ENCODE results near the gene KATNAL1. TPM values are rescaled to one million over a fixed set of nuclear protein-coding genes. Genes with fewer than 3 reads are reported as not detected.

KATNAL1 gene
- total RNA-seq, 1 experiment from 2014 or later = 9.9 TPM

DNA sequence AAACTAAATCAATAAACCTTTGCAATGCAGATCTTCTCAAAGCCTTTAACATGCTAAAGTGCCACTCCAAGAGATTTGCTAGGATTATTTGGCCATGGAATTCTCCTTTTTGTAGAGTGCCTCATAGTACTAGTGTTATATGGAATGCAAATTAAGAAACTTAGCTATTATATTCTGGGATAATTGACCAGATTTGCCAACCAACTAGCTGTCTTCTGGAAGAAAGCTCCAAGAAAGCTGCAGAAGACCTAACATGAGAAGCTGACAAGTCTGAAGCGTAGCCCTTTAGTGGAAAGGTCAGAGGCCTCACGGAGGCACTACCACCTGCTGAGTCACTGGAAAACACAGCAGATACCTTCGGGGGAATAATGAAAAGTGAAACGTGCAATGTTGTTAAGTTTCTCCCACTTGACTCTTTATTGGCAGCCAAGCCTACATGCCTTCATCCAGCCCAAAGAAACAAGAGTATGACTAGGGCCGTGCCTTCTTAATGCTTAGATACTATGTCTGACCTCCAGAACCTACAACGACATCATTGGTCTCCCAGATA lies 29.8 kb upstream of the KATNAL1 start:
- DNase-seq (ENCODE audit: low read depth, low spot score) = no peak
- in situ Hi-C loops (cut with HindIII; ENCODE audit: low pct_unique_long_range_greater_than_20kb, low sequenced_read_pairs) = no loop called here

DNA sequence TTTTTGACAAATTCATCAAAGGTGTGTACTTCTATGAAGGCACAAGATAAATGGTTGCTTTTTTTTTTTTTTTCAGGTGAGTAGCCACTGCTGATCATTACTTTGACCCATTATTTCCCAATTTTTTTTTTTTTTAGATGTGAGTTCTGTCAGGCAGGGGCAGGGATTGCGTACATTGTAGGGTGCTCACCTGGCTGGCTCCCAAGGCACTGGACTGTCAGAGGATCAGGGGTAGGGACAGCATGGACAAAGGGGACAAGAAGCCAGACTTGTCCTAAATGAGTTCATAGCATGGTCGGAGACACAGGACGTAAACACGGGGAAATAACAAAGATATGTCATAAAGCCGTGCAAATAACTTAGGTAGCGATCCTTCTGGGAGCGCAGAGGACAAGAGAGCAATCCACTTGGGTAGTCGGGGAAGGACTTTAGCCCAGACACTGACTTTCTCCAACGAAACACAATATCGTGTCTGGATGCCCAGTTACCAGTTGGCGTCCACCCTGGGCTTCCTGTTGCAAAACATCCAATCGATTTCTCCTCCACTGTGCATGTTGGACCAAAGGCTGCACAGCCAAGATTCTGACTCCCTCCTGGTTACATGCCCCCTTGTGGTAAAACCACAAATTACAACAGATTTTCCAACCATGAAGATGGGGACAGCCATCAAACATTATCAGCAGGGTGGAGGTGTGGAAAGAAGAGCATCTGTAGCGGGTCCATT lies 27.5 kb upstream of the KATNAL1 start:
- in situ Hi-C loops (cut with HindIII; ENCODE audit: low pct_unique_long_range_greater_than_20kb, low sequenced_read_pairs) = no loop called here
- DNase-seq (ENCODE audit: low read depth, low spot score) = peak; percentile 88

DNA sequence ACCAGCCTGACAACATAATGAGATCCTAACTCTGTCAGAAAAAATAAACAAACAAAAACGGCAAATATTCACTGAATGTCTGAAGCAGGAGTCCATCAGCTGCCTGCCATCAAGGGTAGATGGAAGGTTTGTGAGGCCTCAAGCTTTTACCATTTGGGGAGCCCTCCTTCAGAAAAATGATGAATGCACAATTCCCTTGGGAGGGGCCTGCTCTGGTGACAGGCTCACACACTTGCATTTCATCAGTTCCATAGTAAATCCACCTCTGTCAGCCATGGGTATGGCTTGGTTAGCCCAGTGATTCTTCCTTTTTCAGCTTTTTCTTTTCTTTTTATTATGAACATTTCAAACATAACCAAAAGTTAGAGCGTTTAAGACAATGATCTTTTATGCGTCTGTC lies 26.3 kb upstream of the KATNAL1 start:
- no peak for DNase-seq (ENCODE audit: low read depth, low spot score)
- in situ Hi-C loops (cut with HindIII; ENCODE audit: low pct_unique_long_range_greater_than_20kb, low sequenced_read_pairs) = no loop called here

DNA sequence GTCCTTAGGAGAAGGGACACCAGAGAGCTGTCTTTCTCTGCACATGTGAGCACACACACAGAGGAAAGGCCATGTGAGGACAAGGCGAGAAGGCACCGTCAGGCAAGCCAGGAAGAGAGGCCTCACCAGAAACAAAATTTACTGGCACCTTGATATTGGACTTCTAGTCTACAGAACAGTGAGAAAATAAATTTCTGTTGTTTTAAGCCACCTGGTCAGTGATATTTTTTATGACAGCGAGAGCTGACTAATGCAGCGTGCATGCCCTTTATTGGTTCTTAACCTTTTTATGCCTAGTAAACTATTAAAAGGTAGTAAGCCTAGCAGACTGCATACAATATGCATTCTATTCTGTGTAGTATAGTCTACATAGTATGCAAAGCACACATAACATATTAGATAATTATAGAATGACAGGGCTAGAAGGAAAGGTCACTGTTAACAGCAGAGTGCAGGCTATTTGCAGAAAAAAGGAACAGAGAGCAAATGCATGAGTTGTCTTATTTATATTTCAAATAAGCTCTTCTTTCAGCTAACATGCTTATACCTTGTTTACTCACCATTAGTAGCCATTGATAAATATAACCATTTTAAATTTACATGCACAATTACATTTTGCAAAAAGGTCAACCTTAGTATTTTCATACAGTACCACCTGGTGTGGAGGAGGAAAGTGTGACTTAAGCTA lies 25.2 kb upstream of the KATNAL1 start:
- in situ Hi-C loops (cut with HindIII; ENCODE audit: low pct_unique_long_range_greater_than_20kb, low sequenced_read_pairs) = no loop called here
- DNase-seq (ENCODE audit: low read depth, low spot score) = no peak

DNA sequence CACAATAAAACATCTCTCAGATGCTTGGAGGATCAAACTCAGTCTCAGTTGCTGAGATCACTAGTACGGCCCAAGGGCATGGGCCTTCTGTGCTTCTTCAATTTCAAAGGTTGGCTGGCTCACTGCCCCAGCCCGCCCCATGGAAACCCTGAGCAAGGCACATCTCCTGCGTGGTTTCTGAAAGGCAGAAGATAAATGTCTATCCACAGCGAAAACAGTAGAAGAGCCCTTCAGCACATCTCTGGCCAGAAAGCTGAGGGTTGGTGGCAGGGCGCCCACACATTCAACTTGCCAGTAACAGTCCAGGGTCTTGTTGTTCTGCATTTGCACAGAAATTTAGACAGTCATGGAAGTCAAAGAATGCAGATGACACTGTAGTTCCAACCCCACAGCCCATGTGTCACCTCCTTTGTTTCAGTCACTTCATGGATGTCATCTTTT lies 24.0 kb upstream of the KATNAL1 start:
- peak; percentile 10 for DNase-seq (ENCODE audit: low read depth, low spot score)
- in situ Hi-C loops (cut with HindIII; ENCODE audit: low pct_unique_long_range_greater_than_20kb, low sequenced_read_pairs) = no loop called here

- no peak for DNase-seq (ENCODE audit: low read depth, low spot score)
- in situ Hi-C loops (cut with HindIII; ENCODE audit: low pct_unique_long_range_greater_than_20kb, low sequenced_read_pairs) = no loop called here
Measured at GRCh38 chr13:30329009-30329585, 21.7 kb upstream of the KATNAL1 start.

DNA sequence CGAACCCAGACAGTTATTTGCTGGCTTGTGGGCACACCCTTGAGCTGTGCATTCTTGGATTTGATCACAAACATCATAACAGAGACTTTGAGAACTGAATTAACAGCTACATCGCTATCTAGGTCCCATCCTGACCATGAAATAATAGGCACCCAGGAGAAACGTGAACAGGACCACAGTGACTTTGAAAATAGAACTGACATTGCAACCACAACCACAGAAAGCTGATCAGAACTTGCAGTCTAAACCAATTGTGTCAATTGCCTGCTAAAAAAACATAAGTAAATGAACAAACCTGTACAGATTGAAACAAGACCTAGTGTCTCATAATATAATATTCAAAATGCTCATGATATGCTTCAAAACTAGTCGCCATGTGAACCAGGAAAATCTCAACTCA lies 18.3 kb upstream of the KATNAL1 start:
- in situ Hi-C loops (cut with HindIII; ENCODE audit: low pct_unique_long_range_greater_than_20kb, low sequenced_read_pairs) = no loop called here

GRCh38 chr13:30323524-30323923 lies 16.2 kb upstream of the KATNAL1 start:
- in situ Hi-C loops (cut with HindIII; ENCODE audit: low pct_unique_long_range_greater_than_20kb, low sequenced_read_pairs) = no loop called here
- DNase-seq (ENCODE audit: low read depth, low spot score) = no peak

More for the DNA sequence above, 18.3 kb upstream of the KATNAL1 start:
- no peak for DNase-seq (ENCODE audit: low read depth, low spot score)

DNA sequence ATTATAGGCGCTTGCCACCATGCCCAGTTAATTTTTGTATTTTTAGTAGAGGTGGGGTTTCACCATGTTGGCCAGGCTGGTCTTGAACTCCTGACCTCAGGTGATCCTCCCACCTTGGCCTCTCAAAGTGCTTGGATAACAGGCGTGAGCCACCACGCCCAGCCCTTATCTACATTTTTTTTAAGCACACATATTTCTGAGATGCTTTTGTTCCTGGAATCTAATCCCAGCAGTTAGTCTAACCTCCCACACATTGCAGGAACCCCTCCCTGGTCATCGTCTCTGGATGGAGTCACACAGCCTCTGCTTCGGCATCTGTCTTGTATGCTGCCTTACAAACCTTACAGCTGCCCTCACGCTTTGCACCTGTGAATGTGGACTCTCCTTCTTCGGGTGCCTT lies 15.1 kb upstream of the KATNAL1 start:
- in situ Hi-C loops (cut with HindIII; ENCODE audit: low pct_unique_long_range_greater_than_20kb, low sequenced_read_pairs) = no loop called here
- no peak for DNase-seq (ENCODE audit: low read depth, low spot score)

DNA sequence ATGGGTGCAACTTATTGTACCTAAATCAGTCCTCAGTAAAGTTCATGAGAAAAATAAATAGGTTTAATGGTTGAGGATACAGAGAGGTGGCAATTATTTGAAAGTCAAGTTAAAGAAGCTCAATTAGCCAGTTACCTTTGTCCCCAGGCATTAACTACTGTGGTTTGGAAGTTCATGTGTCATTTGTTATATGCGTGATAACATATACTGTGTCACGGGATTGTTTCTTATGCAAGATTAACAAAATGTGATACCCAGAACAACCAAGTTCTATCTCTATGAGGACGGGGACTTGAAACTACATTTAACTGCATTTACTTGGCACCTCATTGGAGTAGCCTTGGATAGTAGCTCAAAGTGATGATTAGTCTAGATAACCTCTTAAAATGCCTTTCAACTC lies 13.9 kb upstream of the KATNAL1 start:
- in situ Hi-C loops (cut with HindIII; ENCODE audit: low pct_unique_long_range_greater_than_20kb, low sequenced_read_pairs) = no loop called here
- no peak for DNase-seq (ENCODE audit: low read depth, low spot score)

DNA sequence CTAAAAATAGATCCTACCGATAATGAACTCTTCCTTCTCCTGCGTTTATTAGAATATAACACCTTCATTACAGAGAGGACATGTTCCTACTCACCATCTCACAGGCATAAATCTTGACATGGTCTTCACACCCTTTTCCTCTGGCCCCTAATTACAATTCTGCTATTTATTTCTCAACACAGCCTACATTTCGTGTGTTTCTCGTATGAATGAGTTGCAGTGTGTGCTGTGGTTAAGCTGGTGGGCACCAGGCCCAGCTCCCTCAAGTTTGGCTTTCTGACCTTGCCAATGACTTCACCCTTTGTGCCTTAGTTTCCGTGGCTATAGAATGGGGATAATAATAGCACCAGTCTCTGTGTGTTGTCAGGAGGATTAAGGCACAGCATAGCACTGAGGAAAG lies 12.3 kb upstream of the KATNAL1 start:
- in situ Hi-C loops (cut with HindIII; ENCODE audit: low pct_unique_long_range_greater_than_20kb, low sequenced_read_pairs) = no loop called here

GRCh38 chr13:30319130-30319529 lies 11.8 kb upstream of the KATNAL1 start:
- in situ Hi-C loops (cut with HindIII; ENCODE audit: low pct_unique_long_range_greater_than_20kb, low sequenced_read_pairs) = no loop called here
- DNase-seq (ENCODE audit: low read depth, low spot score) = peak; percentile 6

More for the DNA sequence above, 12.3 kb upstream of the KATNAL1 start:
- DNase-seq (ENCODE audit: low read depth, low spot score) = peak; percentile 94

DNA sequence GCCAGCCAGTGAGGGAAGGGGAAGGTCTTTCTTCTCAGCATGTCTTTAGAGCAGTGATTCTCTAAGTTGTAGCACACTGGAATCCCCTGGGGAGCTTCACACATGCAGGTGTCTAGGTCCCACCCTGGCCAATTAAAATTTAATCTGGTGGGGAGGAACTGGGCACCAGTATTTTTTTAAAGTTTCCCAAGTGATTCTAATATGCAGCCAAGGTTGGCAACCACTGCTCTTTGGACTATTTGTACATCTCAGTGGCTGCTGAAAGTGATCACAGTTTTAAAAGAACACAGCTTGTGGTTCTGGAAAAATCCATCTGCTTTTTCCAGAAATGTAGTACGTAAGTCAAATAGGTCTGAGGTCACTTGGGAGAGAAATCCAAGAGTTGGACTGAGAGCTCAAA lies 10.7 kb upstream of the KATNAL1 start:
- no peak for DNase-seq (ENCODE audit: low read depth, low spot score)
- in situ Hi-C loops (cut with HindIII; ENCODE audit: low pct_unique_long_range_greater_than_20kb, low sequenced_read_pairs) = no loop called here

GRCh38 chr13:30314562-30314961 lies 7.2 kb upstream of the KATNAL1 start:
- in situ Hi-C loops (cut with HindIII; ENCODE audit: low pct_unique_long_range_greater_than_20kb, low sequenced_read_pairs) = no loop called here

GRCh38 chr13:30314069-30314468 lies 6.7 kb upstream of the KATNAL1 start:
- no peak for DNase-seq (ENCODE audit: low read depth, low spot score)
- in situ Hi-C loops (cut with HindIII; ENCODE audit: low pct_unique_long_range_greater_than_20kb, low sequenced_read_pairs) = no loop called here

More at GRCh38 chr13:30314562-30314961, 7.2 kb upstream of the KATNAL1 start:
- no peak for DNase-seq (ENCODE audit: low read depth, low spot score)

- no peak for DNase-seq (ENCODE audit: low read depth, low spot score)
- in situ Hi-C loops (cut with HindIII; ENCODE audit: low pct_unique_long_range_greater_than_20kb, low sequenced_read_pairs) = no loop called here
Measured at GRCh38 chr13:30313311-30313710, 6.0 kb upstream of the KATNAL1 start.

GRCh38 chr13:30312904-30313303 lies 5.6 kb upstream of the KATNAL1 start:
- in situ Hi-C loops (cut with HindIII; ENCODE audit: low pct_unique_long_range_greater_than_20kb, low sequenced_read_pairs) = no loop called here
- DNase-seq (ENCODE audit: low read depth, low spot score) = no peak

DNA sequence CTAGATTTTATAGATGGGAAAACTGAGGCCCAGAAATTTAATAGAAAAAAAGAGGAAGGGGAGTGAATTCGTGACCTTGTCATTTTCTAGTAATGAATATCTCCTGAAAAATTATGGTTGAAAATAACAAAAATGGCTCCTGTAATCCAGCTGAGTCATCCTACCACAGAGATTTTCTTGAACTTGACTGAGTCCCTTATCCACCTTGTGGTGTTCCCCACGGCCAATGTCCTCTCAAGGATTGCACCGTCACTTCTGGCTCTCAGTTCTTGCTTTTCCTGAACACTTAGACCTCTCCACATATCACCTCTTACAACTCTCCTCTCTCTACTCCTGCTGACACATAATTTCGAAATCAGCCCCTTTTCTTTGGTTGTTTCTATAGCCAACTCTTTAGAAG lies 1.2 kb upstream of the KATNAL1 start:
- peak; percentile 30 for DNase-seq (ENCODE audit: low read depth, low spot score)
- in situ Hi-C loops (cut with HindIII; ENCODE audit: low pct_unique_long_range_greater_than_20kb, low sequenced_read_pairs) = no loop called here

DNA sequence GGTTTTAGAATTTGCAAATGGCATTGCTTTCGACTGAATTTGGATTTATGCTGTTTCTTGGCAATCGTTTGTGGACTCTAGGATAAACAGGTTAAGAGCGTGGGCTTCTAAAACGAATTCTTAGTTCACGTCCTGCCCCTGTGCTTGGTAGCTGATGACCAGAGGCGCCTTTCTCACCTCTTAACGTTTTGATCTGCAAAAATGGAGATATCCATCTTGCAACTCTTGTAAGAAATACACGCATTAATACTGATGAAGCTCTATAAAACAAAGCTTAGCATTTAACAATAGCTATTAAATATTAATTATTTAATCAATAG lies 580 bp upstream of the KATNAL1 start:
- DNase-seq (ENCODE audit: low read depth, low spot score) = peak; percentile 14
- in situ Hi-C loops (cut with HindIII; ENCODE audit: low pct_unique_long_range_greater_than_20kb, low sequenced_read_pairs) = no loop called here
